Suprapubic skin (tissue), 3 donors: ENCODE measurements around the gene GABARAPL2.

Experiments used
- EP300 ChIP-seq: sonication (generic); formaldehyde crosslinking; IDR thresholded peaks from one replicate; pipeline ENCODE4 v1.6.1; 2017; ENCODE audit warnings: antibody characterized with exemption
- TF ChIP-seq, protein P1 (sequence below), 2 donors: fragments of 200-600 bp in 1 of 2; fragments of 450-650 bp in 1 of 2; sonication (generic) in 1 of 2; IDR thresholded peaks; one replicate each; pipeline ENCODE4 v1.5.1; 2016 to 2019; ENCODE audit warnings: antibody characterized with exemption in 2 of 2, mild to moderate bottlenecking in 1 of 2, moderate library complexity in 1 of 2

GRCh38 chr16:75526032-75526790 is 40.0 kb upstream of the GABARAPL2 start:
- TF ChIP-seq, protein P1, sequence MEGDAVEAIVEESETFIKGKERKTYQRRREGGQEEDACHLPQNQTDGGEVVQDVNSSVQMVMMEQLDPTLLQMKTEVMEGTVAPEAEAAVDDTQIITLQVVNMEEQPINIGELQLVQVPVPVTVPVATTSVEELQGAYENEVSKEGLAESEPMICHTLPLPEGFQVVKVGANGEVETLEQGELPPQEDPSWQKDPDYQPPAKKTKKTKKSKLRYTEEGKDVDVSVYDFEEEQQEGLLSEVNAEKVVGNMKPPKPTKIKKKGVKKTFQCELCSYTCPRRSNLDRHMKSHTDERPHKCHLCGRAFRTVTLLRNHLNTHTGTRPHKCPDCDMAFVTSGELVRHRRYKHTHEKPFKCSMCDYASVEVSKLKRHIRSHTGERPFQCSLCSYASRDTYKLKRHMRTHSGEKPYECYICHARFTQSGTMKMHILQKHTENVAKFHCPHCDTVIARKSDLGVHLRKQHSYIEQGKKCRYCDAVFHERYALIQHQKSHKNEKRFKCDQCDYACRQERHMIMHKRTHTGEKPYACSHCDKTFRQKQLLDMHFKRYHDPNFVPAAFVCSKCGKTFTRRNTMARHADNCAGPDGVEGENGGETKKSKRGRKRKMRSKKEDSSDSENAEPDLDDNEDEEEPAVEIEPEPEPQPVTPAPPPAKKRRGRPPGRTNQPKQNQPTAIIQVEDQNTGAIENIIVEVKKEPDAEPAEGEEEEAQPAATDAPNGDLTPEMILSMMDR (IDR thresholded peaks at IDR 0.05) = no peak
- no peak for TF ChIP-seq EP300
